ENCODE results near the gene POM121C.
"Not testable (repeated sequence)": the region's sequence is repeated elsewhere in the genome, so short reads cannot be mapped to it uniquely, and the experiment has no call there.

The POM121C gene

DNA sequence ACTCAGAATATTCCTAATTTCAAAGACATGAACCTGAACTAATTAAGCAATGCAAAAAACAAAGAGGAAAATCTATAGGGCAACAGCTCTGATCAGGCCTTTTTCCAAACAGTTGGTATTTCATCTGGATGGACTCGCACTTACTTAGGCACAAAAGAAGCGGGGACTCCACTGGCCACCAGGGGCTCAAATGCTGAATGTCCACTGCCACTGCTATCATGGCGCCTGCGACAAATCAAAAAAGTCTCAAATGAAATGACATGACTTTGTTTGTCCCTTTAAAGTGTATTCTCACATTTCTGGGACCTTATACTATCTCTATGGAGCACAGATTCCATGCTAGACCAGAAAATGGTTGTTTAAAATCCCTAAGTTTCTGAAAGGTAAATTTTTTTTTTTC is 47.1 kb downstream of the POM121C start:
- DNase-seq (ENCODE audit: extremely low read depth in 1 of 2, low read depth in 1 of 2): not testable (repeated sequence)

DNA sequence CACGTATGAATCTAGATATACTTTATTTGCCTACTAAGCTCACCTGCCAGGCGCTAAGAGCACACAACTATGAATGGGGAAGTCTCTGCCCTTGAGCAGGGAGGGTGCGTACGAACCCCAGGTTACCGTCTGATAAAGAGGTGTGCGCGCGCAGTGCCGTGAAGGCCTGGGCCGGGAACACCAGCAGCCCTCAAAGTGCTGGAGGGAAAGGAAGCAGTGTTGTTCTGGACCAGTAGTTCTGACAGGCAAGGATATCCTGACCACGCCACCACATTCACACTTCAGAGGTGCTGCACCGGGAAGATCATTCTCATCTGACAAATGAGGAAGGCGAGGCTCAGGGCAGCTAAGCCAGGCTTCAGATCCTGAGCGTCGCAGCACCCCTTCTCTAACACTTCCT is 62.6 kb downstream of the POM121C start:
- DNase-seq (ENCODE audit: extremely low read depth in 1 of 2, low read depth in 1 of 2): not testable (repeated sequence)

DNA sequence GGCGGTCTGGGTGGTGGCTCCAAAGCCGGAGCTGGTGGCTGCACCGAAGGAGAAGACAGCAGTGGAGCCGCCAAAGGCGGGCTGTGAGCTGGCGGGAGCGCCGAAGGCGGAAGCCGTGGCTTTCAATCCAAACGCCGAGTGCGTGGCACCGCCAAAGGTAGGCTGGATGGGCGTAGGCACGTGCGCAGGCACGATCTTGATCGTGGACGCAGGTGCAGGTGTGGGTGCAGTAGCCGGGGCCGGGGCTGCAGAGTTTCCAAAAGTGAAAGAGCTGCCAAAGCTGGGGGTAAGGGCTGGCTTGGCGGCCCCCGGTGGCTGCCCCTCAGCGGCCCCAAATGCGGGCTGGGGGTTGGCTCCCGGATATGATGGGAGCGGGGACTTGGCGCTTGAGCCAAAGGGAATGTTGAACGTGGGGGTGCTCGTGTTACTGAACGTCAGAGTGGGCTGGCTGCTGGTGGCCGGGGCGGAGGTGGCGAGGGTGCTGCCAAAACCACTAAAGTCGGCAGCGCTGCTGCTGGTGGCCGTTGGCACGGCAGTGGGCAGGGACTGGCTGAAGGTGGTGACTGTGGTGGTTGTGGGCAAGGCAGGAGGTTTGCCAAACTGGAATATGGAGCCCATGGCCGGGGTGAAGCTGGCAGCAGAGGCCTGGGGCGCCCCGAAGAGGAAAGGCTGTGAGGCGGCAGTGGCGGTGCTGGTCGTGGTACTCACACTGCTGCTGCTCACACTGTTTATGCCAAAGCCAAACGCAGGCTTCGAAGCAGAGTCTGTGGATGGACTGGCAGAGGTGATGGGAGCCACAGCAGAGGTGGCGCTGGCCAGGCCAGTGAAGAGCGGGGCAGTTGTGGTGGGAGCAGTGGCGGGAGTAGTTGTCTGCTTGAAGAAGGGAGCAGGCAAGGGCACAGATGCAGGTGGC is 64.0 kb downstream of the POM121C start:
- DNase-seq (ENCODE audit: extremely low read depth in 1 of 2, low read depth in 1 of 2): not testable (repeated sequence)

DNA sequence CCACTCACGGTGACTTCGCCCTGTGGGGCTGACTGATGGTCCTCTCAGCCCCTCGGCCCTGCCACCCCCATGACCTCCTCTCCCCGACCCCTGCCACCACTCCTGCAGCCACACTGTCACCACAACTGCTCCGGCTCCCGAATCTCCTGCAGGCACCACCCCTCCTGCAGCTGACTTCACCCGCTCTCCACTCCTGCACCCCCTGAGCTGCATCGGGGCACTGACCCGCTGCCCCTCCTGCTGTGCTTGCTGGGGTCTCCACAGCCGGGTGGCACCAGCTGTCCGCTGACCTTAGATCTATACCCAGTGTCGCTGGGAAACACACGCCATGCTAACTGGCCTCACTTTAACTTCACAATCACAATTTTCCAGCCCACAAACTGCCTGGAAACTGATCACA is 65.9 kb downstream of the POM121C start:
- DNase-seq (ENCODE audit: extremely low read depth in 1 of 2, low read depth in 1 of 2): not testable (repeated sequence)

DNA sequence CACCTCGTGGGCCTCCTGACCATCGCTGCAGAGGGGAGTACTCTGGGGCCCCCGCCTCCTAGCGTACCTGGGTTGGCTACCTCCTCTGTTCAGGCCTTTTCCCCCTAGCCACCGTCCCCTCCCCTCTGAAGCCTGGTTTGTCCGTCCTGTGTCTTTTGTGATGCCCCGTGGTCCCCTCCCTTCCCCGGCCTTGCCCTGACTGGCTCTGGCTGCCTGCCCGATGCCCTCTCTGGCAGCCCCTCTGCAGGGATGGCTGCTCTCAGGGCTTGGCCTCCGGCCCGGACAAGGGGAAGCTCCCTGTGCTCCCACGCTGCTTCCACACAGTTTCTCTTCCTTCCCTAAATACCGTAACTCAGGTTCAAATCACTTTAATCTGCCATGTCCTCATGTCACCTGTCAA is 66.4 kb downstream of the POM121C start:
- DNase-seq (ENCODE audit: extremely low read depth in 1 of 2, low read depth in 1 of 2): not testable (repeated sequence)

DNA sequence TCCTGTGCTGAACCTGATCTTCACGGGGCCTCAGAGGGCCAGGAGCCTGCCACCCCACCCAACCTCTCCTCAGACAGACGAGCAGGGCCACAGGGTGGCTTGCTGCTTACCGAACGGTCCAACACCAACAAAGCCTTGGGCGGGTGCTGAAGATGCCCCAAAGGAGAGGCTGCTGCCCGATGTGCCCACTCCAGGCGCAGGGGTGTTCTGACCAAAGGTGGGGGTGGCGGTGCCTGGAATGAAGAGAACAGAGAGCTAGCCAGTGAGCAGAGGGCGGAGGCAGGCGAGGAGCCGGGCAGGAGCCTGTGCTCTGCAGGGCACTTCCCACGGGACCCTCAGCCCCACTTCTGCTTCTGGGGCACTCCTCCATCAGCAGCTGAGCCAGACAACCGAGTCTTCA is 66.9 kb downstream of the POM121C start:
- DNase-seq (ENCODE audit: extremely low read depth in 1 of 2, low read depth in 1 of 2): not testable (repeated sequence)

DNA sequence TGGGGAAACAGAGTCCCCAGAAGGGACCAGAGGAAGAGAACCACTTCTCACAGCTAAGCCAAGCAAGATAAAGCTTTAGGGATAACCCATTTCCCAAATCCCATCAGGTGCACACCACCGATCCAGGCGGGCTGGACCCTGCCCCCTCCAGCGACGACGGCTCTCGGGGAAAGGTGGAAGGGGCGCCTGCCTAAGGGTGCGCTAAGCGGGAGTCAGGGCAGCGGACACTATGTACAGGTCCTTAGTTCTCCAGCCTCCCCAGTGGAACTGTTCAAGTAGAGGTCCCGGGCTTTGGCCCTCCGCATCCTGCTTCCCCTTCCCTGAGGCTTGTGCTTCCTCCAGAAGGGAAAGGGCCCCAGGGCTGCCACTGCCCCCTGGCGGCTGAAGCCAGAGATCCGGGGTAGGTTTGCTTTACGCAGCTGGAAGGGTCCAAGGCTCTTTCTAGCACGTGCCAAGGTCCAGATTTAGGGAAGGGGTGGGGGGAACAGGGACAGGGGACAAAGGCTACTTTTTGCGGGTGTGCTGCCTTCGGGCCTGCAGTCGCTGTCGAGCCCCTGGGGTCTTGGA is 67.7 kb downstream of the POM121C start:
- not testable (repeated sequence) for DNase-seq (ENCODE audit: extremely low read depth in 1 of 2, low read depth in 1 of 2)

DNA sequence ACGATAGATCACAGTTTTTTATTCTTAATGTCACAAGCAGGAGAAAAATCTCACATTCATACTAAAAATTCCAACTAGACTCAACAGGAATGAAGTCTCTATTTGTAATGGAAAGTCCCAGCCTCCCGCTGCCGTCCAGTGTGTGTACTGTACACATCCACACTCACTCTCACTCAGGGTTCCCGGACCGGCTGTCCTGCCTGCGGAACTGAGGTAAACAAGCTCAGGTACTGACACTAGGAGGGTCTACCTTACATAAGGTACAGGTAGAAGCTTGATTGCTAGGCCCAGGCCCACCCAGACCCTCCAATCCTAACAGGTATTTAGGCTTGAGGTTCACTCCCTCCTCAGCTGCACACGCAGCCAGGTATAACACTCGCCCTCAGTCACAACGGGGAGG is 69.3 kb downstream of the POM121C start:
- DNase-seq (ENCODE audit: extremely low read depth in 1 of 2, low read depth in 1 of 2): not testable (repeated sequence)

DNA sequence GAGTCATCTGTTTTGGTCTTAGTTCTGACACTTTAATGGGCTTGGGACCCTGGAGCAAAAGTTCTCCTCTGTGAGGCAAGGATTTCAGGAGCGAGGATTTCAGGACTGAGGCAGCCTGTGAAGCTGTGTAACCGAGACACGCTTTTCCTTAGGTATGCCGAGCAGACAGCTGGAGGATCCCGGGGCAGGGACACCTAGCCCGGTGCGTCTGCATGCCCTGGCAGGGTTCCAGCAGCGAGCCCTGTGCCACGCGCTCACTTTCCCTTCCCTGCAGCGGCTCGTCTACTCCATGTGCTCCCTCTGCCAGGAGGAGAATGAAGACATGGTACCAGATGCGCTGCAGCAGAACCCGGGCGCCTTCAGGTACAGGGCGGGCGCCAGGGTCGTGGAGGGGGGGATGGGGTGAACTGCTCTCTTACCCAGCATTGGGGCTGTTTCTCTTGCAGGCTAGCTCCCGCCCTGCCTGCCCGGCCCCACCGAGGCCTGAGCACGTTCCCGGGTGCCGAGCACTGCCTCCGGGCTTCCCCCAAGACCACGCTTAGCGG is 70.2 kb downstream of the POM121C start:
- not testable (repeated sequence) for DNase-seq (ENCODE audit: extremely low read depth in 1 of 2, low read depth in 1 of 2)

DNA sequence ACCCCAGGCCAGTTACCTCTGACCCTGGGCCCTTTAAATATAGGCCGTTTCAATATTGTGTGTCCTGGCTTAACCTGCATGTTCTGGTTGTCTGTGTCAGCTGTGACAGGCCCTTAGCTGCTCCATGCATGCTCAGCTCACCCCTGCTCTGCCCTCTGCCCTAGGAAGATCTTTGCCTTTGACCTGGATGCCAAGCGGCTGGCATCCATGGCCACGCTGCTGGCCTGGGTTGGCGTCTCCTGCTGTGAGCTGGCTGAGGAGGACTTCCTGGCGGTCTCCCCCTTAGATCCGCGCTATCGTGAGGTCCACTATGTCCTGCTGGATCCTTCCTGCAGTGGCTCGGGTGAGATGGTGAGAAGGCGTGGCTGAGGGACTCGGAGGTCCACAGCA is 70.7 kb downstream of the POM121C start:
- DNase-seq (ENCODE audit: extremely low read depth in 1 of 2, low read depth in 1 of 2): not testable (repeated sequence)

DNA sequence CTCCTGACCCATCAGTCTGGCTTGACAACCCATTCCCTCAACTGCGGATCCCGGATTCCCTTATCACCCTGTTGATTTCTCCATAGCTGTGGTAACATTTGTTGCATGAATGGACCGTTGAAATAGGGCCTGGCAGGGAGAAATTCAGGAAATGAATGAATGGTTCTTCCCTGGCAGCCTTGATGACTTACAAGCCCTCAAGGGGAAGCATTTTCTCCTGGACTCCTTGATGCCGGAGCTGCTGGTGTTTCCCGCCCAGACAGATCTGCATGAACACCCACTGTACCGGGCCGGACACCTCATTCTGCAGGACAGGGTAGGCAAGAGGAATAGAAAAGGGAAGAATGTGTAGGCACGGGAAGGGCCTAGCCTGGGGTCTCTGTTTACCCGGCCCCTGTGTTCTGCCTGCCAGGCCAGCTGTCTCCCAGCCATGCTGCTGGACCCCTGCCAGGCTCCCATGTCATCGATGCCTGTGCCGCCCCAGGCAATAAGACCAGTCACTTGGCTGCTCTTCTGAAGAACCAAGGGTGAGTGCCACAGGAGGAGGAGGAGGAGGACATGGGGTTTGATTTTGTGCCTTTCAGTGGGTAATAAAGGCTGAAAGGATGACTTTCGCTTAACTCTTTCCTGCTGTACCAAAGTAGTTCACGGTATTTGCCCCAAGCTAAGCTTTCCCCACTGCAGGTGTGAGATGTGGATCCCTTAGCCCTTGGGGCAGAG is 71.2 kb downstream of the POM121C start:
- DNase-seq (ENCODE audit: extremely low read depth in 1 of 2, low read depth in 1 of 2): not testable (repeated sequence)

DNA sequence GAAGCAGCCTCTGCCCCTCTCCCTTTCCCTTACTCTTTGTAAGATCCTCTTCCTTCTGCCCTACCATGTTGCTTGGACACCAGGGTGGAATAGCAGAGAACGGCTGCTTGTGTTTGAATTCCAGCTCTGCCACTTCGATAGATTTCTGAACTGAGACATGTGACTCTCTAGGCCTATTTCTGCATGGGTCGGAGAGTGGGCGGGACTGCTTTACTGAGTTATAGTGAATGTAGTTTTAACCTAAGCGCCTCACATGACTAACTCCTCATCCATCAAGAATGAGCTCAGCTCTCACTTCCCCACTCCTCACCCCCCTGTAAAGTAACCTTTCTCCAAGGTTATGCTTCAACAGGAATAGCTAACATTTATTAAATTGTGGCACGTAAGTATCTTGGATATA is 71.9 kb downstream of the POM121C start:
- DNase-seq (ENCODE audit: extremely low read depth in 1 of 2, low read depth in 1 of 2): not testable (repeated sequence)

DNA sequence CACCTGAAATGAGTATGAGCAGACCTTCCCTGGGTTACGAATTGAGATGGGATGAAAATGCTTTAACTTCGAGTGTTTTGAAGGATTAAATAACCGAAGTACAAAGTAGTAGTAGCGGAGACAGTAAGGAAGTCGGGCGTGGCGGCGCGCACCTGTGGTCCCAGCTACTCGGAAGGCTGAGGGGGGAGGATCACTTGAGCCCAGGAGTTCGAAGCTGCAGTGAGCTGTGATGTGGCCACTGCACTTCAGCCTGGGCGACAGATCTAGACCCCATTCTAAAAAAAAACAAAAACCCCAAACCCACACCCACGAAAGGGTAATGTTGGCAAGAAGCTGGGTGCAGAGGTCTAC is 75.3 kb downstream of the POM121C start:
- DNase-seq (ENCODE audit: extremely low read depth in 1 of 2, low read depth in 1 of 2): not testable (repeated sequence)

DNA sequence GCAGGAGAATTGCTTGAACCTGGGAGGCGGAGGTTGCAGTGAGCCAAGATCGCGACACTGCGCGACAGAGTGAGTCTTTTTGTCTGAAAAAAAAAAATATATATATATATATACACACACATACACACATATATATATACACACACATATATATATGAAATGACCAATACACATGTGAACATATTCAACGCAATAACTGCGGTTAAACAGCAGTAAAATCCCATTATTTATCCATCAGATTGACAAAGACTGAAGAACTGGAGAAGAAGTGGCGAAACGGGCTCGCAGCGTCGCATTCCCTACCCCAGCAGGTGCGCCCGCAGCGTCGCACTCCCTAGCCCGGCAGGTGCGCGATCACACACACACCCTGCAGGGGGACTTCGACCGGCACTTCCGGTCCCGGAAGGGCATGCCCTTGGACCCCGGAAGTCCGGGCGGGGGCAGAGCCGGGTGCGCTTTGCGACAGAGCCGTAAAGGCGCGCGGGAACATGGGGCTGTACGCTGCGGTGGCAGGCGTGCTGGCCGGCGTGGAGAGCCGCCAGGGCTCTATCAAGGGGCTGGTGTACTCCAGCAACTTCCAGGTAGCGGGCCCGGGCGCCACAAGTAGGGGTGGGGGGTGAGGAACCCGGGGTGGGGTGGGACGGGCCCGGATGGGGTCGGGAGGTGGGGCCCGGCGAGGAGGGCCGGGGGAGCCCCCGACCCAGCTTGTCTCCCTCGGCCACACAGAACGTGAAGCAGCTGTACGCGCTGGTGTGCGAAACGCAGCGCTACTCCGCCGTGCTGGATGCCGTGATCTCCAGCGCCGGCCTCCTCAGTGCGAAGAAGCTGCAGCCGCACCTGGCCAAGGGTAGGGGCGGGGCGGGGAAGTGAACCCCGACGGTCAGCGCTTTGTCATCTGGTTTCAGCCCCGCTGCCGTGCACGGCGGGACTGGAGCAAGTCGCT is 75.9 kb downstream of the POM121C start:
- DNase-seq (ENCODE audit: extremely low read depth in 1 of 2, low read depth in 1 of 2): not testable (repeated sequence)

DNA sequence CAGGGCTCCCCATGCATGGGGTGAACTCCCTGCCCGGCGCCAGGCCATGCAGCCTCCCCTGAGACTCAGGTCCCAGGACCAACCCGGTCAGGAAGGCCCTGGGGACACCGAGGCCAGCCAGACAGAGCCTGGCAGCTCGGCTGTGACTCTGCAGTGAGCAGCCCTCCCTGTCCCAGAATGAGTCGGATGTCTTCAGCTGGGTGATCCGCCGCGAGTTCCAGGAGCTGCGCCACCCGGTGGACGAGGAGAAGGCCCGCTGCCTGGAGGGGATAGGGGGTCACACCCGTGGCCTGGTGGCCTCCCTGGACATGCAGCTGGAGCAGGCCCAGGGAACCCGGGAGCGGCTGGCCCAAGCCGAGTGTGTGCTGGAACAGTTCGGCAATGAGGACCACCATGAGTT is 81.4 kb downstream of the POM121C start:
- not testable (repeated sequence) for DNase-seq (ENCODE audit: extremely low read depth in 1 of 2, low read depth in 1 of 2)

DNA sequence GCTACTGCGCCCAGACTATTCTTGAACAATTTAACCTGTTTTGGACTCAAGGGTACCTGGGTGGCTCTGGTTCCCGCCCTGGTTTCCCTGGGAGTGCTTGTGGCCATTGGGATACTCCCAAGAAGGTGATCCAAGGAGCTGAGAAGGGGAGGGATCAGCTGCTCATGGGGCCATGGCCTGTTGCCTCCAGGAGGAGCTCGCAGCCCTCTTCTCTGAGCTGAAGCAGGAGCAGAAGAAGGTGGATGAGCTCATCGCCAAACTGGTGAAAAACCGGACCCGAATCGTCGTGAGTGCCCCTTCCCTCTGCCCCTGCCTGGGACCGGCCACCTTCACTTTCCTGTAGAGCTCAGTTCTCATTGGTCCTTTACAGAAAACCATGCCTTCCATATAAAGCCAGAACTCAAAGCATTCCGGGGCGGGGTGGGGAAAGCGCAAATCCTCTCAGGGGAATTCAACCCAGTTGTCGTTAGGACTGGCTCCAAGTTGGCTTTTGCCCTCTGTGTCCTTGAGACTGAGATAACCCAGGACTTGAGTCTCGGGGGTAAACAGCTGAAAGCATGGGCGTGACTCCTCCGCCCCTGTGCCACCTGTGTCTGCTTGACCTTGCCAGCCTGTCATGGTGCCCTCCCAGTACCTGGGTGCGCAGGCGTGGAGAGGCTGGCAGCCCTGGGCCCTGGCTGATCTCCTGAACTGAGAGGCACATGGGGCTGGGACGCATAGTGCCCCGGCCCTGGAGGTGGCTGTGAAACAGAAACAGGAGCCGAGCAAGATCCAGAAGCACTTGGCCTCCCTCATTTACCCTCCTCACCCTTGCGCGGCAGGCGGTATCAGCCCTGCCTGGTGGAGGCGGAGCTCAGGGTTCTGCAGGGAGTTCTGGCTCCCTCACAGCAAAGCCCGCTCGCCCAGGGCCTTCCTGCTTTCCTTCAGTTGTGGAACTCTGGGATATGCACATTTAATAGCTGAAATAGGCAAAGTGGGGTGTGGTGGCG is 82.3 kb downstream of the POM121C start:
- DNase-seq (ENCODE audit: extremely low read depth in 1 of 2, low read depth in 1 of 2): not testable (repeated sequence)

DNA sequence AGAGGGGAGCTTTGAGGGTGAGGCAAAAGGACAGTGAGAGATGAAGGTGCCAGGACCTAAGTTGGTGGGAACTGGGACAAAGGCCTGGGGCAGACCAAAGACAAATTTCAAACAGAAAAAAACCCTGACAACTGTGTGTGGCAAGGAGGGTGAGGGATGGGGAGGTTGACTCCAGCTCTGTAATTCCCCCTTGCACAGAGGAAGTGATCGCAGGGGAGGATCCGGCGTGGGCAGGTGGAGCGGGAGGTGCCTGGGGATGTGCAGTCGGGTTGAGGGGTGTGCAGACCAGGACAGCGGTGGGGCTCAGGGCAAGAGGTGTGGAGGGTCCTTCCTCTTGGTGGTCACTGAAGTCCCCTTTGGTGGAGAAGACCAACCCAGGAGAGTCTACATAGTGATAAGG is 85.5 kb downstream of the POM121C start:
- DNase-seq (ENCODE audit: extremely low read depth in 1 of 2, low read depth in 1 of 2): not testable (repeated sequence)

DNA sequence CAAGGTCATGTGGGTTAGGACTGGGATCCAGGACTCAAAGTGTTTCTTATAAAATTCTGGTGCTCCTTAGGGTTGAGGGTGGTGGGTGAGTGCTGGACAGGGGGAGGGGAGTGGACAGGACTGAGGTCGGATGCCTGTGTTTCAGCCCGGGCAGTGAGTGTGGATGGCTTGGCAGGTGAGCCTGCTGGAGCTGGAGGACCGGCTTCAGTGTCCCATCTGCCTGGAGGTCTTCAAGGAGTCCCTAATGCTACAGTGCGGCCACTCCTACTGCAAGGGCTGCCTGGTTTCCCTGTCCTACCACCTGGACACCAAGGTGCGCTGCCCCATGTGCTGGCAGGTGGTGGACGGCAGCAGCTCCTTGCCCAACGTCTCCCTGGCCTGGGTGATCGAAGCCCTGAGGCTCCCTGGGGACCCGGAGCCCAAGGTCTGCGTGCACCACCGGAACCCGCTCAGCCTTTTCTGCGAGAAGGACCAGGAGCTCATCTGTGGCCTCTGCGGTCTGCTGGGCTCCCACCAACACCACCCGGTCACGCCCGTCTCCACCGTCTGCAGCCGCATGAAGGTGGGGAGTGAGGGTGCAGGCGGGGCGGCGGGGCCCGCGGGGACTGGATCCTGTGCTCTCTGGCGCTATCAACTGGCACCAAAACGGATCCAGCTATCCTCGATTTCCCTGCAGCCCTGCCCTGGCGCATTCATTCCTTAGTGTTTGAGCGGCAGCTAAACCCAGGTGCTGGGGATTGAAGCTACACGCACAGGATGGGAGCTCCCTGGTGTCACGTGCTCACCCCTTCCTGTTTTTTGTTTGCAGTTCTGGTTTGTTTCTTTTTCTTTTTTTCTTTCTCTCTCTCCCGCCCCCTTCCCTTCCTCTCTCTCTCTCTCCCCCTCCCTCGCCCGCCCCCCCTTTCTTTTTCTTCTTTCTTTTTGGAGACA is 87.1 kb downstream of the POM121C start:
- not testable (repeated sequence) for DNase-seq (ENCODE audit: extremely low read depth in 1 of 2, low read depth in 1 of 2)
